Measurements from ENCODE around the gene LRRC4C.

LRRC4C gene

DNA sequence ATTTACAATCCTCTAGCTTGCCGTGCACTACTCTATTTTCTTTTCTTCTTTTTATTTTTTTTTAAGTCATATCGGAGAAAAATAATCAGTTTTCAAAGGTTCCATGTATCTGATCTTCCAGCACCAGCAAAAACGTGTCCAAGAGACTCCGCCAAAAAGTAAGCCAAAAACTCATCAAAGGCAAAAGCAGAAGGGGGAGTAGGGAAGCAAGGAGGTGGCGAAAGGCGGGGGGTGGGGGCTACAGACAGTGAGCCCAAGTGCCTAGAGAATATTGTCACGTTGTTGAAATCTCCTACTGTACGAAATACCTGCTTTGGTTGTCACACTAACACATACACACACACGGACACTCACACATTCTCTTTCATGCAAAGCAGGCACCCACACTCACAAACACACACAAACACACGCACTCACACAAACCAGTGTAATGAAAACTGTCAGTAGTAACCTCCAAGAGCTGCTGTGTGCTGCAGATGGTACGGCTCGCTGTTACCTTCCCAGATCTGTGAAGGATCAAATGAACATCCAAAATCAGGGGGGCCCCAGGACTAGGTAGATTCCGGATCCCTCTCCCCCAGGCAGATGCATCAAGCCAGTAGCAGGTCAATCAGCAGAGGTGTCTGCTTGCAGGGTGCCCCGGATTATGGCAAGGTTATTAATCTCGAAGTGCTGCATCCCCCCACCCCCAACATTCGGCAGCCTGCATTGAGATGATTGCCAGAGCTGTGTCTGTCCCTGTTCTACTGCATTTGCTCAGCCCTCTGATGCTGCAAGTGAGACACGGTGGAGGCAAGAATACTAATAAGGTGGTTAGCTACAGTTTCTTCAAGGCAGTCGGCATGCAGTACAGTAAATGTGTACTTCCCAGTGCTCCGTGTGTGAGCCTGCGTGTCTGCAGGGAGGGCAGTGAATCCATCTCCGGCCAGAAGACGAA is at the start of gene LRRC4C:
TSS of gene LRRC4C (minus strand) at position 188 of the 937 bp plus-strand sequence.
- no peak for DNase-seq

DNA sequence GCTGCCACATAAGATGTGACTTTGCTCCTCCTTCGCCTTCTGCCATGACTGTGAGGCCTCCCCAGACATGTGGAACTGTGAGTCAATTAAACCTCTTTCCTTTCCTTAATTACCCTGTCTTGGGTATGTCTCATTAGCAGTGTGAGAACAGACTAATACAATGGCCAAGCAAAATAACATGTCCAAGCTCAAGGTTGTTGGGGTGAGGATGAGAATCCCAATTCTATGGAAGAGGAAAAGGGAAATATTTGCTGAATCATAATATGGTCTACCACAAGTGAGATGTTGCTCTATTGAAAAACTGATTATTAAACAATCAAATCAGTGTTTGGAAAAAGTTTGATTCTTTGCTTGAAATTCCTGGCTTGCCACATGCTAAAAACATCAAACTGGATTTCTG is 48.7 kb upstream of the LRRC4C start:
- DNase-seq, result no peak

DNA sequence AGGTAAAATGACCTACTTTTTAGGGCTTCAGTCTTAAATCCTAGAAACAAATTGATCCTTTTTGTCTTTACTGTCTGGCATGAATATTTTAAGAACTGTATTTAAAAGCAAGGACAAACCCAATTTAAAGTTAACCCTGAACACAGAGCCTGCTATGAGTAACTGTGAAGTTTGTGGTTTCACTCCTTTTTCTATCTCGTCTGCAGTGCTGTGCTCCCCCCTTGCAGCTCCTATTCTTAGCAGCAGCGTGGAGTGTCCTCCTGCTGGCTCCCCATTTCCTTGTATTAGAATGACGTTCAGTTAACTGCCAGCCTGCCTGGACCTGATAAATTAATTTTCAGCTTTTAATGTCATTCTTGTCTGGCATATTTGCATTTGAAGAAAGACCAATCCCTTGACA is 40.0 kb upstream of the LRRC4C start:
- DNase-seq, result no peak

DNA sequence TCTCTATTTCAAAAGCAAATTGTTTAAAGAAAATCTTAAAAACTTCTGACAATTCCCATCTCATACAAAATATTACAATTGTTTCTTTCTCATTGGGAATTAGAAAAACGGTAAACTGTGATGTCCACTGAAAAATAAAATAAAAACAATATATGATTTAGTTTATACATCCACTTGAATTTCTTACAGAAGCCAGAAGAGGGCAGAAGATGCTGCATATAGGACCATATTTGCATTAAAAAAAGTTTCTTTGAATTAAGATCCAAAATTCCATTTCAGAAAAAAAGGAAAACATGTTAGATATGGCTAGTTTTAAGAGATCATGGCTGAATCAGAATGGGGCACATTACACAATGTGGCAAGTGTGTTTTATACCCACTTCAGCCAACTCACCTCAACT is 39.3 kb upstream of the LRRC4C start:
- DNase-seq, result peak in 1 of 2 experiments; percentile 1

DNA sequence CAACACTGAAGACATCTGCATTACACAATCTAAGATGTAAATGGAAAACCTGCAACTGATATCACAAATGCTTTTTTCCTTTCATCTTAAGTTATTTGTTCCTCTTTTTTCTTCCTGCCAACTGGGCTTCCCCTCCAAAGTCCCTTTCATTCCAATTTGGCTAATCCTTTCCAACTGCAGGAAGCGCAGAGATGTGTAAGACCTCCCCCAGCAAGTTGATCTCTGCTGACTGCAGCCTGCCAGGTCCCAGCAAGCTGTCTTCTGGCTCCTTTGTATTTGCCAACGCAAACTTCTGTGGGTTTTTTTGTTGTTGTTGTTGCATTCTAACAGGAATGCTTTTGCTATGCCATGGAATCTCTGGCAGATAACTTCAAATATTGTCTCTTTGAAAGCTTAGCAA is 38.5 kb upstream of the LRRC4C start:
- no peak for DNase-seq

DNA sequence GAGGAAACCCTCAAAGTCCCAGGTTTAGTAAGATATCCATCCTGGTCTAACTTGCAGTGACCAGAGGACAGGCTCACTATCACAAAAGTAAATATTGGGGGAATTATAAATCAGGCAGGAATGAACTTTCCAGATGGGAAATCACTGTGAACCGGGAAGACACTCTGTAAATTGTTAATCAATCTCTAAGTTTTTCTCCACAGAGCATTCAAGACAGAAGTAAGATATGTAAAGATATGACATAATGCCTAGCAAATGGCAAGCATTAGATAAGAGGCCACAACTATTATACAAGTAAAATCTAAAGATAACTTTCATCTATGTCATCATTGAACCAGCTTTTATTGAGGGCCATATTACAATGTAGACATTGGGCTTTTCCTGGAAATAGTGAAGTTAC is 35.3 kb upstream of the LRRC4C start:
- DNase-seq, result no peak

- DNase-seq, result no peak
Measured at GRCh38 chr11:41486424-41486823, 27.0 kb upstream of the LRRC4C start.

DNA sequence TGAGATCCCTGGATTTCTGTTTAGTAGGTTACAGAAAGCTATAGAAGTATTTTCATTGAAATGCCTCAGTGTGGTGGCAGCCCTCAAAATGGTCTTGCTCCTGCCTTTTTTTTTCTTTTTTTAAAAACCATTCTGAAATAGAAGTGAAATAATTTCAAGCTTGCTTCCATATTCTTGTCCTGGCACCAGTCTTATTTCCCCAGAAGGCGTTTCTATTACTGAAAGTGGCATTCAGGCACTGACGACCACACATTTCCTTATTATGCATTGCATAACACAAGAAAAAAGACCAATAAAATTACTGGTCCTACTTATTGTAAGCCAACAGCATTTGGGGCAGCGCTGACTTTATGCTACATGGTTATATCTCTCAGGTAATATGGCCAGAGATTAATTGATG is 24.5 kb upstream of the LRRC4C start:
- no peak for DNase-seq

GRCh38 chr11:41479179-41479578 is 19.7 kb upstream of the LRRC4C start:
- DNase-seq, result no peak

DNA sequence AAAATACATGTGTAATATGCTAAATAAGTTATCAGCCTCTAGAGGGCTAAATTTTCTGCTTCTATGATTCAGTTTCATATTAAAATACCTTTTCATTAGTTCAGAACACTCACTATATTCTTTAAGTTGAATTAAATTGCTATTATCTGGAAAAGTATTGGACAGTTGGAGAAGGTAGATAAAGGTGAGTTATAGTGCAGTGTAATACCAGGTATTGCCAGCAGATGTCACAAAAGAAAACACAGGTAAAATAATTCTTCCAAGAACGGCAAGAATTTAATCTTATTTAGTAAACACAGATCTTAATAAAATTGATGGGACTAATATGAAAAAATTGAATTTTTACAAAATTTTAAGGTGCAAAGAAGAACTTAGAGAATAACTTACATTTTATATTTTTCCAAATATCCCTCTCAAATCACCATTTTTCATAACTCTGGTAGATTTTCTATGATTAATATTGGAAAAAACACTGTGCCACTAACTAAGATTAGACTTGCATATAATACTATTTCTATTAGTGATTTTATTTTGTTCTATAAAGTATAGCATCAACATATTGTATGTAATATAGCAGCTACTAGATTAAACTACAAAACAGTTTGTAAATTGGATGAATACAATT is 1.7 kb upstream of the LRRC4C start:
- peak in 1 of 2 experiments; percentile 0 for DNase-seq

GRCh38 chr11:41458641-41459040 is 811 bp downstream of the LRRC4C start:
- DNase-seq, result no peak

GRCh38 chr11:41458154-41458553 is 1.3 kb downstream of the LRRC4C start:
- DNase-seq, result no peak

DNA sequence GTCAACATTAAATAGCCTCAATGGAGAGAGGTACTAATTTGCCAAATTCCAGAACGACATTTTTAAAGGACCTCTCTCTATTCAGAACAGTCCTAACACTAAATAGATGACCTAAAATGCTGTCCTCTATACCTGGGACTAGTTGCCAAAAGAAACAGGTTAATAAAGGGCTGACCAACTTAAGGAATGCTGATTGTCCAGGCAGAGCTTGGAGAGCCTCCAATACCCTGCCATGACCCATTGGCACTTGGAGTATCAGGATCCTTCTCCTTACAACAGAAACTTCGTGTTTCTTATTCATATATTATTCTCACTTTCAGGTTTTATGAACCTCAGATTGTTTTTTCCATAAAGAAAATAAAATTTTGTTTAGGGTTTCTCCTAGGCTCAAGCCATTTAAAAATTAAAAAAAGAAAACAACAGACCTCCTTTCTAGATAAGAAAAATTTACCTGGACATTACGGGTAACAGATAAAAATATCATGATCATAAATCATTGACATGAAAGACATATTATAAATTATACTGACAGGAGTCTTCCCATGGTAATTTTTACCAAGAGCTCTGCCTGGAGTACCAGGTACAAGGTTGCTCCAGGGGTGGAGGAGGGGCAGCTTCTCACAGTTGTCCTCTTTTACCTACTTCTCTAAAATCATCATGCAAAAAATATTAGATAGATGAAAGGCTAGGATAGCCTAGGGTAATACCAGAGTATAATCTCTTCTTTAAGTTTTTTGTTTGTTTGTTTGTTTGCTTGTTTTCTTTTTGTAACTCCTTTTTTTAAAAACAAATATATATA is 2.0 kb downstream of the LRRC4C start:
- no peak for DNase-seq

- DNase-seq, result no peak
Measured at GRCh38 chr11:41456269-41456668, 3.2 kb downstream of the LRRC4C start.

GRCh38 chr11:41451011-41451410 is 8.4 kb downstream of the LRRC4C start:
- DNase-seq, result no peak

DNA sequence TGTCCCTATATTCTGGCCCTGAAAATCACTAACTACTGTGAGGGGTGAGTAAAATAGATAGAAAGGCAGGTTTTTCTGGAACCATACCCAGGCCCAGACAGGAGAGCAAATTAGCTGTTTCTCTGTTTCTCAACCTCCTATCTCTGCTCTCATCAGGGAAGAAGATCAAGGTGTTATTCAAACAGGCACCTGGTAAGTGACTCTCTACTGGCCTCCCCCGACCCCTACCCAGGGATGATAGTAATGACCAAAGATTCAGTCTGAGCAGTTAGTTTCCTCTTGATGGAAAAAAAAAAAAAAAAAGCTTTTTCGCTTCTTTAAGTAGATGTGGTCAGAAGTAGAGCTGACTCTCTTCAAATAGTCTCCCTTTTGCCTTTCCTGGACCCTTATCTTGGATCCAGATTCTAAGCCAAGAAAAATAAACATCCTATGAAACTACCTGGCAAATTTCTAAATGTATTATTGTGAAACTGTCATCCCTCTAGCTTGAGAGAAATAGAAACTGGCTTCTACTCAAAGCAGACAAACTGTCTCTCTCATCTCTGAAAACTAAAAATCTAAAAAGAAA is 9.9 kb downstream of the LRRC4C start:
- no peak for DNase-seq

GRCh38 chr11:41446566-41446965 is 12.9 kb downstream of the LRRC4C start:
- no peak for DNase-seq

DNA sequence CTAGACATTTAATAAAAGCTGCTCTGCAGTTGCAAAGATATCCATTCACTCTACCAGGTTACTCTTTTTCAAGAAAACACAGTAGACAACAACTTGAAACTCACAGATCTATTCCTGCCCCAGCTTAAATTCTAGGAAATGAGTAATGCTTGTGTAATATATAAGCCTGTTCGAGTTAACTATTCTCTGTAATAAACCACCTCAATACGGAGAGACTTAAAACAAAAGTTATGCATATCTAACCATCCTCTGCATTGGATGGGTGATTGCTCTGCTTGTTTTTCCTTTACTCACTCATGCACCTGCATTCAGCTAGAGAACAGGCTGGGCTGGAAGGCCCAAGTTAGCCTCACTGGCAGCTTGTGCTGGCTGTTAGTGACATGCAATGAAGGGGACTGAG is 13.3 kb downstream of the LRRC4C start:
- no peak for DNase-seq

DNA sequence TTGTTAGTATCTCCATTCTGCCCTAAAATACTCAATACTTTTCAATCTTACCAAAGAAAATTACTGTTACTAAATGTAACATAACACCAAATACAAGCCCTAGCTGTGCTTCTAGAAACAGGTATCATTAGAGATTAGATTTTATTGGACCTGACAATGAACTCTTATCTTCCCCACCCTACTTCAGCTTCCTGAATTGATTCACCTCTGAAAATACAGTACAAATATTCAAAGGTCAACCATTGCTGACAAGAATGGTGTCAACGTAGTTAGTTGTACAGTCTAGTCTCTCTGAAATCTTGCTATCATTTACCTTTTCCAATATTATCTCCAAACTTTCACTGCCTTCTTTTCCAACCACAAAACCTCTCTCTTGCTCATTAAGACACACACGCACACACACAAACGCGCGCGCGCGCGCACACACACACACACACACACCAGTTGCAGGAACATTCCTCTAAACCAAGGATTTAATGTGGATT is 22.4 kb downstream of the LRRC4C start:
- no peak for DNase-seq

DNA sequence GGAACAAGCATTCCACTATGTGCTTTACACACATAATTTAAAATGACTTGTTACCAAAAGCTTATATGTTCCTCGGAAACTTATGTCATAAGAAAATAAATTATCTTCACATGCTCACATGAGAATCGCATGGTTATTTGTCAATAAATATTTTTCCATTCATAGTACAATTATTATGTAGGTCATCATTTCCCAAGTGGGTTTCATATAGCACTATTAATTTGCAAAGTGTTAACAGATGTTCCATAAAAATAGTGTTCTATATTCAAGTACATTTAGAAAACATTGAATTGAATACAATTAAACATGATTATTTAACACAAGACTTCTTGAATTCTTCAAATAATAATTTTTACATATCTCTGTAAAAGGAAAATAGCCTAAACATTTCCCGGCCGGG is 23.9 kb downstream of the LRRC4C start:
- no peak for DNase-seq

GRCh38 chr11:41431784-41432183 is 27.7 kb downstream of the LRRC4C start:
- peak in 1 of 2 experiments; percentile 1 for DNase-seq

DNA sequence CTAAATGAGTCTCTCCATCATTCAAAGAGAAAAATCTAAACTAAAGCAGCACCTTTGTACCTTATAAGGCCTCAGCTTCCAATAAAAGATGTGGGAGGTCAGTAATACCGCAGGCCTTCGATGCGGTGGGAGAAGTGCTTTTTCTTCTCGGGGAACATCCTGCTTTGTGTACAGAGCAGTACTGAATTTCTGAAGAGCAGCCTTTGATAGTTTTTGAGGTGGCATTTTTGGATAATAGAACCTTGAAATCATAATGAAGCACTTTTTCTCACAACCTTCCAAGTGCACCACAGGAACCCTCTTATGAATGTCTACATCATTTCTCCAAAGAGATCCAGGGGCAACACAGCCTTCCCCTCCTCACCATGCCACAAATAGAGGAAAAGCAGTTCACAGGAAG is 39.6 kb downstream of the LRRC4C start:
- no peak for DNase-seq
